ENCODE results near the gene LRP6.

Gene LRP6

GRCh38 chr12:12191008-12191407 lies 75.8 kb downstream of the LRP6 start:
- H3K79me2 ChIP-seq (ENCODE audit: control insufficient read depth, low read length) = 0 out of 2 replicates have a peak, but pooled peaks cover 3% of the 10 kb centered on the region
- no peak overlapping the region for H3K4me2 ChIP-seq (ENCODE audit: low read length)
- H3K27ac ChIP-seq (ENCODE audit: low read depth, low read length) = no peak overlapping the region
- TF ChIP-seq CTCF (IDR thresholded peaks at IDR 0.05; ENCODE audit: low read depth, low read length, poor library complexity, severe bottlenecking) (no peak), EZH2phosphoT487 (IDR thresholded peaks at IDR 0.05; ENCODE audit: borderline replicate concordance, low read length) (no peak)
- no peak overlapping the region for H3K4me3 ChIP-seq (ENCODE audit: low read length)
- no peaks in the 10 kb centered on the region for H3K9me3 ChIP-seq (ENCODE audit: control insufficient read depth, insufficient read depth, low read length)
- no peaks in the 10 kb centered on the region for H3K36me3 ChIP-seq (ENCODE audit: control insufficient read depth, low read length)
- no peaks in the 10 kb centered on the region for H4K20me1 ChIP-seq (ENCODE audit: control insufficient read depth, insufficient read depth, low read depth, low read length)
- no peaks in the 10 kb centered on the region for H3K9me2 ChIP-seq (replicated peaks; ENCODE audit: control insufficient read depth, low read length)
- H3K27me3 ChIP-seq (ENCODE audit: control insufficient read depth, low read length) = no peaks in the 10 kb centered on the region
- H3K4me1 ChIP-seq (ENCODE audit: control insufficient read depth, low read length) = no peaks in the 10 kb centered on the region
- H3F3A ChIP-seq (ENCODE audit: control insufficient read depth, insufficient read depth) = no peaks in the 10 kb centered on the region

GRCh38 chr12:12190087-12190809 lies 76.6 kb downstream of the LRP6 start:
- H3K4me1 ChIP-seq (ENCODE audit: control insufficient read depth, low read length) = no peaks in the 10 kb centered on the region
- no peaks in the 10 kb centered on the region for H3F3A ChIP-seq (ENCODE audit: control insufficient read depth, insufficient read depth)
- H3K36me3 ChIP-seq (ENCODE audit: control insufficient read depth, low read length) = no peaks in the 10 kb centered on the region
- no peak overlapping the region for H3K4me3 ChIP-seq (ENCODE audit: low read length)
- no peak overlapping the region for H3K27ac ChIP-seq (ENCODE audit: low read depth, low read length)
- no peaks in the 10 kb centered on the region for H3K9me3 ChIP-seq (ENCODE audit: control insufficient read depth, insufficient read depth, low read length)
- 0 out of 2 replicates have a peak, but pooled peaks cover 3% of the 10 kb centered on the region for H3K79me2 ChIP-seq (ENCODE audit: control insufficient read depth, low read length)
- H3K9me2 ChIP-seq (replicated peaks; ENCODE audit: control insufficient read depth, low read length) = no peaks in the 10 kb centered on the region
- TF ChIP-seq EZH2phosphoT487 (IDR thresholded peaks at IDR 0.05; ENCODE audit: borderline replicate concordance, low read length) (no peak), CTCF (IDR thresholded peaks at IDR 0.05; ENCODE audit: low read depth, low read length, poor library complexity, severe bottlenecking) (no peak)
- H3K4me2 ChIP-seq (ENCODE audit: low read length) = no peak overlapping the region
- H3K27me3 ChIP-seq (ENCODE audit: control insufficient read depth, low read length) = no peaks in the 10 kb centered on the region
- H4K20me1 ChIP-seq (ENCODE audit: control insufficient read depth, insufficient read depth, low read depth, low read length) = no peaks in the 10 kb centered on the region

GRCh38 chr12:12185414-12185813 lies 81.4 kb downstream of the LRP6 start:
- TF ChIP-seq CTCF (IDR thresholded peaks at IDR 0.05; ENCODE audit: low read depth, low read length, poor library complexity, severe bottlenecking) (no peak), EZH2phosphoT487 (IDR thresholded peaks at IDR 0.05; ENCODE audit: borderline replicate concordance, low read length) (no peak)
- H3K27me3 ChIP-seq (ENCODE audit: control insufficient read depth, low read length) = no peaks in the 10 kb centered on the region
- no peaks in the 10 kb centered on the region for H4K20me1 ChIP-seq (ENCODE audit: control insufficient read depth, insufficient read depth, low read depth, low read length)
- H3K79me2 ChIP-seq (ENCODE audit: control insufficient read depth, low read length) = no peaks in the 10 kb centered on the region
- peaks cover 4% of the 10 kb centered on the region; the same call in 1 of the 2 replicates for H3K36me3 ChIP-seq (ENCODE audit: control insufficient read depth, low read length)
- no peak overlapping the region for H3K4me2 ChIP-seq (ENCODE audit: low read length)
- H3K27ac ChIP-seq (ENCODE audit: low read depth, low read length) = no peak overlapping the region
- H3K4me1 ChIP-seq (ENCODE audit: control insufficient read depth, low read length) = no peaks in the 10 kb centered on the region
- no peaks in the 10 kb centered on the region for H3K9me2 ChIP-seq (replicated peaks; ENCODE audit: control insufficient read depth, low read length)
- H3K9me3 ChIP-seq (ENCODE audit: control insufficient read depth, insufficient read depth, low read length) = no peaks in the 10 kb centered on the region
- no peaks in the 10 kb centered on the region for H3F3A ChIP-seq (ENCODE audit: control insufficient read depth, insufficient read depth)
- H3K4me3 ChIP-seq (ENCODE audit: low read length) = no peak overlapping the region
